MCF 10A (cell line): ENCODE results near the gene CZIB. TPM values are rescaled to one million over a fixed set of nuclear protein-coding genes. Genes with fewer than 3 reads are reported as not detected.

Source experiments
- BruUV-seq: library from RNA; stranded (reverse); fragments of 400-500 nt; replicated peaks from 2 replicates; lab custom pipeline; 2021; lab: Mats Ljungman, UMichigan
- CTCF ChIA-PET: fragments of 300-600 bp; sonication (Branson Sonifier 250); formaldehyde crosslinking; extraction: SDS; loops from one replicate; lab custom pipeline; 2021; ENCODE audit warnings: antibody characterized with exemption, inconsistent platforms; lab: Yijun Ruan, JAX
- POLR2A ChIA-PET: fragments of 300-600, 350-650 bp; sonication (Branson Sonifier 250); formaldehyde crosslinking; extraction: SDS; loops from one replicate; lab custom pipeline; 2020; ENCODE audit warnings: antibody characterized with exemption, inconsistent platforms; lab: Yijun Ruan, JAX
- DNase-seq: peaks from one replicate; pipeline ENCODE4 v3.0.0-alpha.2; 2018; ENCODE audit not compliant: unreplicated experiment
- H3K27ac Mint-ChIP-seq: one replicate; pipeline ENCODE4 v1.8.0; 2022; ENCODE audit warnings: mild to moderate bottlenecking, low read depth, mixed read lengths; ENCODE audit not compliant: unreplicated experiment
- H3K27me3 Mint-ChIP-seq: one replicate; pipeline ENCODE4 v1.8.0; 2022; ENCODE audit warnings: mixed read lengths; ENCODE audit not compliant: insufficient read depth, unreplicated experiment
- H3K36me3 Mint-ChIP-seq: one replicate; pipeline ENCODE4 v1.8.0; 2022; ENCODE audit warnings: mild to moderate bottlenecking, moderate library complexity, mixed read lengths; ENCODE audit not compliant: insufficient read depth, unreplicated experiment
- H3K4me1 Mint-ChIP-seq: one replicate; pipeline ENCODE4 v1.8.0; 2022; ENCODE audit warnings: mixed read lengths; ENCODE audit not compliant: insufficient read depth, unreplicated experiment
- H3K4me3 Mint-ChIP-seq: one replicate; pipeline ENCODE4 v1.8.0; 2022; ENCODE audit warnings: mild to moderate bottlenecking, moderate library complexity, mixed read lengths; ENCODE audit not compliant: unreplicated experiment
- H3K9me3 Mint-ChIP-seq: one replicate; pipeline ENCODE4 v1.8.0; 2022; ENCODE audit warnings: mixed read lengths; ENCODE audit not compliant: unreplicated experiment
- CTCF ChIP-seq: fragments of 200-600 bp; IDR thresholded peaks from one replicate; pipeline ENCODE4 v1.8.0; 2022; ENCODE audit warnings: antibody characterized with exemption, mild to moderate bottlenecking; ENCODE audit not compliant: unreplicated experiment
- intact Hi-C: fragments of 100-400 bp; cut with micrococcal nuclease; formaldehyde crosslinking; loops from 2 replicates; pipeline ENCODE4 v1.14.1; 2022
- total RNA-seq: library from RNA; stranded (reverse); gene quantifications from 2 replicates; pipeline ENCODE4 v1.2.3, GENCODE V29; 2022

Gene CZIB
- total RNA-seq, 1 experiment from 2014 or later: 45.0 TPM

GRCh38 chr1:53266038-53266437, 45.6 kb upstream of the CZIB start:
- Mint-ChIP-seq H3K27ac (no peak overlapping the region), H3K9me3 (no peaks in the 10 kb centered on the region), H3K36me3 (peaks cover 26% of the 10 kb centered on the region), H3K27me3 (no peaks in the 10 kb centered on the region), H3K4me1 (no peaks in the 10 kb centered on the region), H3K4me3 (no peak overlapping the region)
- peak; percentile 34 for DNase-seq
- ChIA-PET CTCF (interaction anchor here (0.7 to 3.4 kb wide), 9 partner anchors 8 to 428 kb away, joined by 3 to 26 read pairs (median 4); no protein-coding TSS in a partner anchor), POLR2A (no interaction called here)
- no TSS peak for BruUV-seq
- peak; percentile 25 for TF ChIP-seq CTCF
- intact Hi-C loops: no loop called here

GRCh38 chr1:53265581-53265980, 45.1 kb upstream of the CZIB start:
- H3K4me1 Mint-ChIP-seq: no peaks in the 10 kb centered on the region
- H3K4me3 Mint-ChIP-seq: no peak overlapping the region
- H3K9me3 Mint-ChIP-seq: no peaks in the 10 kb centered on the region
- no TSS peak for BruUV-seq
- H3K27ac Mint-ChIP-seq: no peak overlapping the region
- no peak for DNase-seq
- ChIA-PET POLR2A (no interaction called here), CTCF (interaction anchor here (0.8 to 3.4 kb wide), 8 partner anchors 7 to 209 kb away, joined by 3 to 26 read pairs (median 4); no protein-coding TSS in a partner anchor)
- H3K36me3 Mint-ChIP-seq: peaks cover 26% of the 10 kb centered on the region
- intact Hi-C loops: no loop called here
- no peak for TF ChIP-seq CTCF
- H3K27me3 Mint-ChIP-seq: no peaks in the 10 kb centered on the region

GRCh38 chr1:53264048-53264447, 43.6 kb upstream of the CZIB start:
- Mint-ChIP-seq H3K4me1 (no peaks in the 10 kb centered on the region), H3K27me3 (no peaks in the 10 kb centered on the region), H3K27ac (no peak overlapping the region), H3K36me3 (peaks cover 21% of the 10 kb centered on the region), H3K4me3 (no peak overlapping the region), H3K9me3 (no peaks in the 10 kb centered on the region)
- ChIA-PET POLR2A (interaction anchor here (0.6 kb wide), 1 partner anchor 42 kb away, joined by 3 read pairs; no protein-coding TSS in a partner anchor), CTCF (interaction anchor here (0.6 to 2.0 kb wide), 2 partner anchors 11 to 17 kb away, joined by 3 to 4 read pairs; no protein-coding TSS in a partner anchor)
- no peak for TF ChIP-seq CTCF
- BruUV-seq: no TSS peak
- DNase-seq: no peak
- intact Hi-C loops: no loop called here

- H3K27me3 Mint-ChIP-seq: no peaks in the 10 kb centered on the region
- H3K4me1 Mint-ChIP-seq: no peaks in the 10 kb centered on the region
- DNase-seq: no peak
- POLR2A ChIA-PET: no interaction called here
- no peaks in the 10 kb centered on the region for H3K9me3 Mint-ChIP-seq
- no TSS peak for BruUV-seq
- intact Hi-C loops: no loop called here
- TF ChIP-seq CTCF: no peak
- CTCF ChIA-PET: interaction anchor here (0.9 to 1.7 kb wide), 2 partner anchors 17 to 132 kb away, joined by 5 to 7 read pairs; no protein-coding TSS in a partner anchor
- peaks cover 22% of the 10 kb centered on the region for H3K36me3 Mint-ChIP-seq
- no peak overlapping the region for H3K4me3 Mint-ChIP-seq
- H3K27ac Mint-ChIP-seq: no peak overlapping the region
Observed at GRCh38 chr1:53262000-53262399, 41.6 kb upstream of the CZIB start.
